ENCODE measurements around the gene TMA7. TPM values are rescaled to one million over a fixed set of nuclear protein-coding genes. Genes with fewer than 3 reads are reported as not detected.
"Not testable (repeated sequence)": the region's sequence is repeated elsewhere in the genome, so short reads cannot be mapped to it uniquely, and the experiment has no call there.

The TMA7 gene
- total RNA-seq, 1 experiment from 2014 or later, result 479 TPM

DNA sequence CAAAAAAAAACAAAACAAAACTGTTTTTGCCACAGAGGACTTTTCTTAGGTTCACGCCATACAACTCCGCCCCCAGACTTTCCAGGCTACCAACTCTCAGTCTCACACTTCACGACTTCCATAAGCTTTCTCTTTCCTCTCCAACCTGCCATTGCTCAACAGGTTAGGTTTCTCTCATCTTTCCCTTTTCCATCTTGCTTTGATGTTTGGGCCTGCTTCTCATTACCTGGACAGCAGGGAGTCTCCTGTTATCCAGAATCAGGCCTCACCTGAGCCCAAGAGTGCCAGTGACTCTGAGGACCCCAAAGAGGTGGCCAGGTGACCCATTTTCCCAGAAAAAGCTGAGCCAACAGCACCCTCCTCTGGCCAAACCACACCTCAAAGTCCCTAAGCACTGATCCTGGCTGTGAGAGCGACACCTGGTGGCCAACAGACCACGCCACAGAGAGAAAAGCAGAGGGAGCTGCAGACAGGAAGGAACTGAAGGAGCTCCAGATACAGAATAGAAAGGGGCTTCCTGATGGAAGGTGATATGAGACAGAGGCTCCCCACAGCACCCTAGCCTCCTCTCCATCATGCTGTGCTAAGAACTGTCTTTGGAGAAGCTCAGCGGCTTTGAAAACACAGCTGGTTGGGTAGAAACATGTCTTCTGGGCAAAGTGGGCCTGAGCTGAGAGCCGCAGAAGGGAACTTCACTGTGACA is 4.1 kb upstream of the TMA7 start:
- peak; percentile 69 for DNase-seq (ENCODE audit: low read depth)

DNA sequence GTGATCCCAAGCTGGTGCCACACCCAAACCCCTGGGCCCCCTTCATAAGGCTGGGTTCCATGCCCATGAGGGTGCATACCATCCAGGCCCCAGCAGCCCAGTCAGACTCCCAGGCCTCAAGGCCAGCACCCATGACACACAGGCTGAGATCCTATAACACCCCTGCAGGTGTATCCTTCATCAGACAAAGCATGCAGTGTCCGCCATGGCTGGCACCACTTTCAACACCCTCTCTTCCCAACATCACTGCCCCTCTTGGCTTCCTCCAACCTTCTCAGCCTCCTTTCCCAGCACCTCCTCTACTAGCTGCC is 3.6 kb upstream of the TMA7 start:
- DNase-seq (ENCODE audit: low read depth), result no peak

DNA sequence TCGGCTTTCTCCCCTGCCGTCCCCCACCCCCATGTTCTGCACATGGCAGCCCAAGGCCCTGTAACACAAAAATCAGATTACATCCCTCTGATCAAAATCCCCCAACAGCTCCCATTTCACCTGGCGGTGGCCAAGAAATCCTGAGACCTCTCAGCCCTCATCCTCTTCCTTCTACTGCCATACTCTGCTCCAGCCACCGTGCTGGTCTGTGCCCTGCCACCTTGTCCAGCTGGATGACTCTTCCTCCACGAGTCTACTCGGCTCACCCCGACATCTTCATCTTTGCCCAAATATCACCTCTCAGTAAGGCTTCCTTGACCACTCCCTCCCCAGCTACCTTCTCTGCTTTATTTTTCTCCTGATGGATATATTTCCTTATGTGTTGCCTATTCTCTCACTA is 3.2 kb upstream of the TMA7 start:
- DNase-seq (ENCODE audit: low read depth), result no peak

DNA sequence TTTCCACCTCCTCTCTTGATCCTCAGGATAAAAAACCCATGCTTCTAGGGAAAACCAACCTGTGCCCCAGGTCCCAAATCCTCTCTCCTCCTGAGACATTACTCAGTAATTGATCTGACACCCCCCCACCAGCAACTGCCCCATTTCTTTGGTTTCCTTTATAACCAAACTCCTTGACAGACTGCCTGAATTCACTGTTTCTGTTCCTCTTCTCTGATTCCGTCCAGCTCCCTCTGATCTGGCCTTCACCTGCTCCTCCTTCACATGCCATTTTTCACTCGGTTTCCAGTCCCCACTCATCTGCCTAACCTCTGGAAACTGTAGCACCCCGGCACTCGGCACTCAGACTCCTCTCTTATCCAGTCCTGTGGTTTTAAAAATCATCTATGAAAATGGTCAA is 2.2 kb upstream of the TMA7 start:
- DNase-seq (ENCODE audit: low read depth), result no peak

DNA sequence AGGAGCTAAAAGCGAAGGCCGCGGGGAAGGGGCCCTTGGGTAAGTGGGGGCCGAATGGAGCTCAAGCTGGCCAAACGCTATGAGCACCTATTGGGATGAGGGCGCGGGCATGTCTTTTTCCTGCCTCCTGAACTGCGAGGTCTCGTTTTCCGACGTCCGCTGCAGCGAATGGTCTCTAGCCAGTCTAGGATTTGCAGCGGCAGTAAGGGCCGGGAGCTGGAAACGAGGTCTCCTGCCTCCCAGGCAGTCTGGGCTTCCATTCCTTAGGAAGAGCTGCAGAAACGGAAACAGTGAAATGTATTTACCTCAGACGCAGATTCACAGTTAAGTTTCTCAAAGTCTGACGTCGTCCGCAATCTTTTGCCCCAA is 517 bp downstream of the TMA7 start:
- DNase-seq (ENCODE audit: low read depth), result no peak

DNA sequence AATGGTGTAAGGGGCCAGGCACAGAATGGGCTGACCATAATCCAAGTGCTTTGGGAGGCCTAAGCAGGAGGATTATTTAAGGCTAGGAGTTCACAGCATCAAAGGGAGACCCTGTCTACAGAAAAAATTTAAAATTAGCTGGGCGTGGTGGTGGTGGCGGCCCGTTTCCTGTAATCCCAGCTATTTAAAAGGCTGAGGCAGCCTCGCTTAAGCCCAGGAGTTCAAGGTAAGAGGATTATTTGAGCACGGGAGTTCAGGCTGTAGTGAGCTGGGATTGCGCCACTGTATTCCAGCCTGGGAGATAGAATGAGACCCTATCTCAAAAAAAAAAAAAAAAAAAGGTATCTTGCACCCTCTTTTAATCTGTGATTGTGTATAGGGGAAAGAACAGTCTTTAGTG is 1.9 kb downstream of the TMA7 start:
- DNase-seq (ENCODE audit: low read depth), result no peak

DNA sequence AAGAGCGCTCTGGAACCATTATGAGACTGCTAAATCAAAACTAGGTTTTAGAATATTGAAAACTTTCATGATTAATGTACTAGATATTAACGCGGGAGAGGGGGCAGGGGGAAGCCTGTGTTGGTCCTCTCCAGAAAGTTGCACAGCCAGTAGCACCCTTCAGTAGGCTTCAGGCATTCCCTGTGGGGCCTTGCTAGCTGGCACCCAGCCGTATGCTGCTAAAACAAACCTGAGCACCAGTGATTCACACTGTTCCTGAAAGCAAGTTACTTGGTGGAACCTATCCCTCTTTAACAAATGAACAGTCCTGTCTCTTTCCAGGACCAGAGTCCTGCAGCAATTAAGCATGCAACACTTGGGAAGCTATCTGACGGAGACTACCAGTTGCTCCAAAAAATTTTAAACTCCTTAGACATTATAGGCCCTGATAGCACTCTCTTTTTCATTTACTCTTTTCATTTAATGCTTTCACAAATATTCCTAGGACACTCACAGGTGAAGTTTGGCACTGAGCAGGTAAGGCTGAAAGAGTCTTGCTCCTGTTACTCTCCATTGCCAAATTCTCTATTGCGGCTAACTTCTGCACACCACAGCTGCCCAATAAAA is 5.3 kb downstream of the TMA7 start:
- DNase-seq (ENCODE audit: low read depth), result peak; percentile 12

DNA sequence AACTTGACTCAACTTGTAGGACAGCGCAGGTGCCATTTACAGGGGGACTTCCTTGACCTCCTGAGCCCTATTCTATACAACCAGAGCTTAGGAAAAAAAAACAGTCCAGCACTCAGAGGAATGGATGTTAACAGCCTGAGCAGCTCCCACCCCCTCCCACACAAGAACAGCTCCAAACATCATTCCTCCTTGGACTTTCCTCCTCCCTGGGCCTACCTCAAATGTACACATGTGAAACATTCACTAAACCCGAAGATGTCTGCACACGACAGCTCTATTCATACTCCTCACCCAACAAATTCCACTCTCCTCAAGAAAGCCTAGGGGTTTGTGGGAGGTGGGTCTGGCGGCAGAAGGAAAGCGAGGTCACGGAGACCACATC is 6.0 kb downstream of the TMA7 start:
- no peak for DNase-seq (ENCODE audit: low read depth)

DNA sequence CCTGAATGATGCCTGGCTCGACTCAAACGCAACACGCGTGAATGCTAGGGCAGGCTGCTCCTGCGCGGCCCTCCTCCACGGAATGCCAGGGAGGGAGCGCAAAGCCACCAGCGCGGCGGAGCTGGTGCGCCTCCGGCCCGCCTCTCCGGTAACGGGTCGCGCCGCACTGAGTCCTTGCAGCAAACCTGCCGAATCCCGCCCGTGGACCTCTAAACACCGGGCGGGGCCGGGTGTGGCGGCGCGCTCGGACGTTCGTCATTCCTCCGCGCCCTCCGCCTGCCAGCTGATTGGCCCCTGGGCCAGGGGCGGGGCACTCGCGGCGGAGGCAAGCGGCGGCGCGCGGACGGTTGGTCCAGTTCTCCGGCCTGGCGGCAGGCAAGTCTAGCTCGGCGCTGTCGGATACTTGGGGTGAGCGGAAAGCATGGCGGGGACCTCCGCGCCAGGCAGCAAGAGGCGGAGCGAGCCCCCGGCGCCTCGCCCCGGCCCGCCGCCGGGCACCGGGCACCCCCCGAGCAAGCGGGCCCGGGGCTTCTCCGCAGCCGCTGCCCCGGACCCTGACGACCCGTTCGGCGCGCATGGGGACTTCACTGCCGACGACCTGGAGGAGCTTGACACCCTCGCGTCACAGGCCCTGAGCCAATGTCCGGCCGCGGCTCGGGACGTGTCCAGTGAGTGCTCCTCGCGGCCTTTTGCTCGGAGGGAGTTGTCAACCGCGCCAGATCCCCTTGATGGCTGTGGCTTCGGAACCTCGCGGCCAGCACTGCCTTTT is 6.6 kb downstream of the TMA7 start, which contains the start of gene ATRIP:
ATRIP (plus strand) TSS at position 313 of the 769 bp plus-strand sequence; CDS start at position 422, 109 bp downstream.
- DNase-seq (ENCODE audit: low read depth), result peak; percentile 82

DNA sequence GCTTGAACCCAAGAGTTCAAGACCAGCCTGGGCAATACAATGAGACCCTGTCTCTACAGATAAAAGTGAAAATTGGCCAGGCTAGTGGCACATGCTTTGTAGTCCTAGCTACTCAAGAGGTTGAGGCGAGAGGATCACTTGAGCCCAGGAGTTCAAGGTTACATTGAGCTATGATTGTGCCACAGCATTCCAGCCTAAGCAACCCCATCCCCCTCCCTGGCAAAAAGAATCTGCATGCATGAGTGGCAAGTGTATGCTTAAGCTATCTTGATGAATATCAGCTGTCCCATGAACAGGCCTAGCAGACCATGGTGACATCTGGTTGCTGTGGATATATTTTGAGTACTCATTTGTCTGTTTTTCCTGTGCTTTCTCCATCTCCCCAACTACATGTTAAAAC is 11.2 kb downstream of the TMA7 start:
- DNase-seq (ENCODE audit: low read depth), result no peak

DNA sequence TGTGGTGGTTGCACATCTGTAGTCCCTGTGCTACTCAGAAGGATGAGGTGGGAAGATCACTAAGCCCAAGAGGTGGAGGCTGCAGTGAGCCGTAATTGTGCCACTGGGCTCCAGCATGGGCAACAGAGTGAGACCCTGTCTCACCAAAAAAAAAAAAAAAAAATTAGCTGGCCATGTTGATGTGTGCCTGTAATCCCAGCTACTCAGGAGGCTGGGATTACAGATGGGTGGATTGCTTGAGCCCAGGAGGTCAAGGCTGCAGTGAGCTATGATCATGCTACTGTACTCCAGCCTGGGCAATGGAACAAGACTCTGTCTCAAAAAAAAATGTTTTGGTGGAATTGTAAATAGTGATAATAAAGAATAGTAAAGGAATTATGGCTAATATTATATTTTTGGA is 16.4 kb downstream of the TMA7 start:
- DNase-seq (ENCODE audit: low read depth), result no peak

DNA sequence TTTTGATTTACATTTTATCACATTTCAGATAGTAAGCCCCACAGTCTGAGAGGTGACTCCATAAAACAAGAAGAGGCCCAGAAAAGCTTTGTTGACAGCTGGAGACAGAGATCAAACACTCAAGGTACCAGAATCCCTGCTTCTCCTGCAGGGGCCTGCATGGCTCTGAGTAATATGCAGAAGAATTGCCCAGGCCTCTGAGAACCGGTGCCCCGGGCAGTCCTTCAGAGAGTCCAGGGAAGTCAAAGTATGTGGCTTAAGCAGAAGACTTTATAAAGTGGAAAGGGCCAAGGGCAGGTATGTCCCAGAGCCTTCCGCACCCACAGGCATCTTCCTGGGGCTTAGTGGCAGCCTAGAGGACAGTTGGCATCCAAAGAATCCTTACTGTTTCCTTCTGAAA is 19.3 kb downstream of the TMA7 start:
- DNase-seq (ENCODE audit: low read depth), result no peak

DNA sequence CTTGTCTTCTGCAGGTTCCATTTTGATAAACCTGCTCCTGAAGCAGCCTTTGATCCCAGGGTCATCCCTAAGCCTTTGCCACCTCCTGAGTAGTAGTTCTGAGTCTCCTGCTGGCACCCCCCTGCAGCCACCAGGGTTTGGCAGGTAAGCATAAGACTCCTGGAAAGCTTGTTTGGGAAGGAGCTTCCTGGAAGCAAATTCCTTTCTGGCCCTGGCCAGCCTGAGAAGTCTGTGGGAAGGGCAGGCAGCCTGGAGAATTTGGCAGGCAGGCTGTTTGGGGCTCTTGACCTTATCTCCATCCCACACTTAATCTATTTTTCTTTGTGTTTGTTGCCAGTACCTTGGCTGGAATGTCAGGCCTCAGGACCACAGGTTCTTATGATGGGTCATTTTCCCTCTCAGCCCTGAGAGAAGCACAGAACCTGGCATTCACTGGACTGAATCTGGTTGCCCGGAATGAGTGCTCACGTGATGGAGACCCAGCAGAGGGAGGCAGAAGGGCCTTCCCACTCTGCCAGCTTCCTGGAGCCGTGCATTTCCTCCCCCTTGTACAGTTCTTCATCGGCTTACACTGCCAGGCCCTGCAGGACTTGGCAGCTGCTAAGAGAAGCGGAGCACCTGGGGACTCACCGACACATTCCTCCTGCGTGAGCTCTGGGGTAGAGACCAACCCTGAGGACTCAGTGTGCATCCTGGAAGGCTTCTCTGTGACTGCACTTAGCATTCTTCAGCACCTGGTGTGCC is 19.9 kb downstream of the TMA7 start:
- DNase-seq (ENCODE audit: low read depth), result no peak

DNA sequence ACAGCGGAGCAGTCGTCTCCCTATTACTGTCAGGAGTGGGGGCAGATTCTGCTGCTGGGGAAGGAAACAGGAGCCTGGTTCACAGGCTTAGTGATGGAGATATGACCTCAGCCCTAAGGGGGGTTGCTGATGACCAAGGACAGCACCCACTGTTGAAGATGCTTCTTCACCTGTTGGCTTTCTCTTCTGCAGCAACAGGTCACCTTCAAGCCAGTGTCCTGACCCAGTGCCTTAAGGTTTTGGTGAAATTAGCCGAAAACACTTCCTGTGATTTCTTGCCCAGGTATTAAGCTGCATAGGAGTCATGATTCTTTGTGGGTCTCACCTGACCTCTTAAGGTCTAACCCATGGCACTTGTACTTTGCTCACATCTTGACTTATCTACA is 20.5 kb downstream of the TMA7 start:
- DNase-seq (ENCODE audit: low read depth), result no peak

DNA sequence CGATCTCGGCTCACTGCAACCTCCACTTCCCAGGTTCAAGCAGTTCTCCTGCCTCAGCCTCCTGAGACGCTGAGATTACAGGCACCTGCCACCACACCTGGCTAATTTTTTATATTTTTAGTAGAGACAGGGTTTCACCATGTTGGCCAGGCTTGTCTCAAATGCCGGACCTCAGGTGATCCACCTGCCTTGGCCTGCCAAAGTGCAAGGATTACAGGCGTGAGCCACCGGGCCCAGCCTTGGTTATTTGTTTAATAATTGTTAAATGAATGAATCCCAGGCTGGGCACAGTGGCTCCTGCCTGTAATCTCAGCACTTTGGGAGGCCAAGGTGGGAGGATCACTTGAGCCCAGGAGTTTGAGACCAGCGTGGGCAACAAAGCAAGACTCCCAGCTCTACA is 21.7 kb downstream of the TMA7 start:
- not testable (repeated sequence) for DNase-seq (ENCODE audit: low read depth)

DNA sequence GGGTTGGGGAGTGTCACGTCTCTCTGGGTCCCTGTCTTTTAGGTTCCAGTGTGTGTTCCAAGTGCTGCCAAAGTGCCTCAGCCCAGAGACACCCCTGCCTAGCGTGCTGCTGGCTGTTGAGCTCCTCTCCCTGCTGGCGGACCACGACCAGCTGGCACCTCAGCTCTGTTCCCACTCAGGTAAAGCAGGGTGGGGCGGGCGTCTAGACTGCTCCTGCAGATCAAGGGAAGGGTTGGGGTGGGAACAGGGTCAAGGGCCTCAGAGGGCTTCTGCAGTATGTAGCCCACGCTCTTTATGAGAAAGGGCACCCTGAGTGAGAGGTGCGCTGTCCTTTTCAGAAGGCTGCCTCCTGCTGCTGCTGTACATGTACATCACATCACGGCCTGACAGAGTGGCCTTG is 23.6 kb downstream of the TMA7 start:
- no peak for DNase-seq (ENCODE audit: low read depth)

DNA sequence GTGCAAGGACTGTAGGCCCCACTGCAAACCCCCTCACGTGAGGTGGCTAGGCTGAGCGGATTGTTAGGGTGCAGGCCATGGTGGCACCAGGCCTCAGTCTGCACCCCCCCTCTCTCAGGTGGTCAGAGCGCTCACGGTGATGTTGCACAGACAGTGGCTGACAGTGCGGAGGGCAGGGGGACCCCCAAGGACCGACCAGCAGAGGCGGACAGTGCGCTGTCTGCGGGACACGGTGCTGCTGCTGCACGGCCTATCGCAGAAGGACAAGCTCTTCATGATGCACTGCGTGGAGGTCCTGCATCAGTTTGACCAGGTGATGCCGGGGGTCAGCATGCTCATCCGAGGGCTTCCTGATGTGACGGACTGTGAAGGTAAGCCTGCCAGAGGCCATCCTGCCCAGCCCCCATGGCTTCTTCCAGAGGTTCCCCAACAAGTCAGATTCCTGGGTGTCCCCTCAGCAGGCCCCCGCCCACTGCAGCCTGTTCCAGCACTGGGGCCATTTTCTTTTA is 24.7 kb downstream of the TMA7 start:
- DNase-seq (ENCODE audit: low read depth), result no peak

DNA sequence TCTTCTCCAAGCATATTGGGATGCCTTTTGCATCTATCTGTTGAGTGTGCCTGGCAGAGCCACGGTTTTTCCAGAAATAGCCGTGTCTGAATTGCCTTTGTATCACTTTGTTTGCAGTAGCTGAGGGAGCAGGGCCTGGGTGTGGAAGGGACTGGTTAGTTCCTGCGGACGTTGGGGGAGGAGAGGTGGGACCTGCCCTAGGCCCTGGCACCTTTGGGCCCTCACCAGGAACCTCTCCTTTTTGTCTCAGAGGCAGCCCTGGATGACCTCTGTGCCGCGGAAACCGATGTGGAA is 25.1 kb downstream of the TMA7 start:
- no peak for DNase-seq (ENCODE audit: low read depth)

DNA sequence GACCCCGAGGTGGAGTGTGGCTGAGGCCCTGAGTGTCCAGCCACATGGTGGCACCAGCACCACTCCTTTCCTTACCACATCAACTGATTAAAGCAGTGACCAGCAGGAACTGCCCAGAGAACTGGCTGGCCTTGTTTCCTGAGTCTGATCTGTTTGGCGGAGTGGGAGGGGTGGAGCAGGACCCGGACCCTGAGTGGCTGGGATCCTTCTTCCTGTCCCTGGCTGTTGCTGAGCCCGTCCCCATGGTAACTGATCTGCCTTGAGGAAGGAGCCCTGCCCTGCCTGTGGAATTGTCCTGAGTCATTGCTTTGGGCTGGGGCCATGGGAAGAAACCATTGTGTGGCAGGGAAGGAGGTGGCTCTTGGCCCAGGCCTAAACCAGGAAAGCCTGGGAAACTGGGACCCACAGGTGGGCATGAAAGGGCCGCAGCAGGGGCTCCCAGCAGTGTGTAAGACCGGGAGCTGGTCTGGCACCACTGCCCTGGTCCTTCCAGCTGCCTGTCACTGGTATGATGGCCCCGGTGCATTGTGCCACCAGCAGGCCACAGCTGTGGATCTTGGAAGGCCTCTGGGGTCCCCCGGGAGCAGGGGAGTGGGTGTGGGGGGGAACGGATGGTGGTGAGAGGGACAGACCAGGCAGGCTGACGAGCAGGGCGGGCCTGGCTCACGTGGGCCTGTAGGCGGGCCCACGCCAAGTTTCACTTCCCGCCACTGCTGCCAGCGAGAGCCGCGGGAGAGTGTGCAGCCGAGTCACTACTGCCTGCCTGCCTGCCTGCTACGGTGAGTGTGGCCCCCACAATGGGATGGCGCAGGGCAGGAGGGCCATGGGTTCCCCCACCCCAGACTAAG is 25.7 kb downstream of the TMA7 start:
- peak; percentile 100 for DNase-seq (ENCODE audit: low read depth)

DNA sequence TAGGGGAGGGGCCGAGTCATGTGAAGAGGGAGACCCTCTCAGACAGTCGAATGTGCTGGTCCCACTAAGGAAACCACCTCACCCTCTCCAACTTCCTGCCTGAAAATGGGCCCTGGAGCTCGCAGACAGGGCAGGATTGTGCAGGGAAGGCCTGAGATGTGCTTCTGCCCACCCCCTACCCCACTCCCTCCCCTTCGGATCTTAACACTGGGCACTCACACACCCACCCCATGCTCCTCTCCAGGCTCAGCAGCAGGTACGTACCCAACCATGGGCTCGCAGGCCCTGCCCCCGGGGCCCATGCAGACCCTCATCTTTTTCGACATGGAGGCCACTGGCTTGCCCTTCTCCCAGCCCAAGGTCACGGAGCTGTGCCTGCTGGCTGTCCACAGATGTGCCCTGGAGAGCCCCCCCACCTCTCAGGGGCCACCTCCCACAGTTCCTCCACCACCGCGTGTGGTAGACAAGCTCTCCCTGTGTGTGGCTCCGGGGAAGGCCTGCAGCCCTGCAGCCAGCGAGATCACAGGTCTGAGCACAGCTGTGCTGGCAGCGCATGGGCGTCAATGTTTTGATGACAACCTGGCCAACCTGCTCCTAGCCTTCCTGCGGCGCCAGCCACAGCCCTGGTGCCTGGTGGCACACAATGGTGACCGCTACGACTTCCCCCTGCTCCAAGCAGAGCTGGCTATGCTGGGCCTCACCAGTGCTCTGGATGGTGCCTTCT is 26.5 kb downstream of the TMA7 start:
- DNase-seq (ENCODE audit: low read depth), result peak; percentile 43

DNA sequence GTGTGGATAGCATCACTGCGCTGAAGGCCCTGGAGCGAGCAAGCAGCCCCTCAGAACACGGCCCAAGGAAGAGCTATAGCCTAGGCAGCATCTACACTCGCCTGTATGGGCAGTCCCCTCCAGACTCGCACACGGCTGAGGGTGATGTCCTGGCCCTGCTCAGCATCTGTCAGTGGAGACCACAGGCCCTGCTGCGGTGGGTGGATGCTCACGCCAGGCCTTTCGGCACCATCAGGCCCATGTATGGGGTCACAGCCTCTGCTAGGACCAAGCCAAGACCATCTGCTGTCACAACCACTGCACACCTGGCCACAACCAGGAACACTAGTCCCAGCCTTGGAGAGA is 27.0 kb downstream of the TMA7 start:
- no peak for DNase-seq (ENCODE audit: low read depth)

Measured in M059J (cell line).